Measurements from ENCODE around the gene TCEA2. TPM values are rescaled to one million over a fixed set of nuclear protein-coding genes. Genes with fewer than 3 reads are reported as not detected.

TCEA2 gene
- total RNA-seq, 4 donors from 2014 or later, result 5.6 to 94.3 (median 14.8) TPM

DNA sequence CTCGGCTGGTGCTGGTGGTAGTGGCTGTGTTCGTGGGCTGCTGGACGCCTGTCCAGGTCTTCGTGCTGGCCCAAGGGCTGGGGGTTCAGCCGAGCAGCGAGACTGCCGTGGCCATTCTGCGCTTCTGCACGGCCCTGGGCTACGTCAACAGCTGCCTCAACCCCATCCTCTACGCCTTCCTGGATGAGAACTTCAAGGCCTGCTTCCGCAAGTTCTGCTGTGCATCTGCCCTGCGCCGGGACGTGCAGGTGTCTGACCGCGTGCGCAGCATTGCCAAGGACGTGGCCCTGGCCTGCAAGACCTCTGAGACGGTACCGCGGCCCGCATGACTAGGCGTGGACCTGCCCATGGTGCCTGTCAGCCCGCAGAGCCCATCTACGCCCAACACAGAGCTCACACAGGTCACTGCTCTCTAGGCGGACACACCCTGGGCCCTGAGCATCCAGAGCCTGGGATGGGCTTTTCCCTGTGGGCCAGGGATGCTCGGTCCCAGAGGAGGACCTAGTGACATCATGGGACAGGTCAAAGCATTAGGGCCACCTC is 35.5 kb downstream of the TCEA2 start:
- WGBS, 2 donors (ENCODE audit: low coverage in 1 of 2), result 94% methylated on average over 28 of the region's 28 CpGs; no CpG with 5 or more reads in 1 of the 2 donors
- DNase-seq, result no peak
- H3K4me1 ChIP-seq, result peaks cover 0 to 10% (median 7%) of the 10 kb centered on the region in 4 donors
- no peaks in the 10 kb centered on the region for H3K36me3 ChIP-seq
- H3K27ac ChIP-seq, result no peak overlapping the region
- intact Hi-C loops (cut with DNase I; ENCODE audit: low total_unique reads) (no loop called here), in situ Hi-C loops (cut with MboI; ENCODE audit: low pct_ligation_motif_present in 1 of 4, low pct_unique_long_range_greater_than_20kb in 1 of 4, low sequenced_read_pairs in 3 of 4) (no loop called here)
- no peak overlapping the region for H3K4me3 ChIP-seq
- H3K9me3 ChIP-seq, result no peaks in the 10 kb centered on the region
- peaks cover 38% of the 10 kb centered on the region for H3K27me3 ChIP-seq
- TF ChIP-seq, protein P1, sequence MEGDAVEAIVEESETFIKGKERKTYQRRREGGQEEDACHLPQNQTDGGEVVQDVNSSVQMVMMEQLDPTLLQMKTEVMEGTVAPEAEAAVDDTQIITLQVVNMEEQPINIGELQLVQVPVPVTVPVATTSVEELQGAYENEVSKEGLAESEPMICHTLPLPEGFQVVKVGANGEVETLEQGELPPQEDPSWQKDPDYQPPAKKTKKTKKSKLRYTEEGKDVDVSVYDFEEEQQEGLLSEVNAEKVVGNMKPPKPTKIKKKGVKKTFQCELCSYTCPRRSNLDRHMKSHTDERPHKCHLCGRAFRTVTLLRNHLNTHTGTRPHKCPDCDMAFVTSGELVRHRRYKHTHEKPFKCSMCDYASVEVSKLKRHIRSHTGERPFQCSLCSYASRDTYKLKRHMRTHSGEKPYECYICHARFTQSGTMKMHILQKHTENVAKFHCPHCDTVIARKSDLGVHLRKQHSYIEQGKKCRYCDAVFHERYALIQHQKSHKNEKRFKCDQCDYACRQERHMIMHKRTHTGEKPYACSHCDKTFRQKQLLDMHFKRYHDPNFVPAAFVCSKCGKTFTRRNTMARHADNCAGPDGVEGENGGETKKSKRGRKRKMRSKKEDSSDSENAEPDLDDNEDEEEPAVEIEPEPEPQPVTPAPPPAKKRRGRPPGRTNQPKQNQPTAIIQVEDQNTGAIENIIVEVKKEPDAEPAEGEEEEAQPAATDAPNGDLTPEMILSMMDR (IDR thresholded peaks at IDR 0.05), result no peak
- no peak for TF ChIP-seq POLR2A (IDR thresholded peaks at IDR 0.05)
- no peak for TF ChIP-seq EP300 (IDR thresholded peaks at IDR 0.05; ENCODE audit: low read depth)
- TF ChIP-seq POLR2AphosphoS5 (IDR thresholded peaks at IDR 0.05), result no peak

DNA sequence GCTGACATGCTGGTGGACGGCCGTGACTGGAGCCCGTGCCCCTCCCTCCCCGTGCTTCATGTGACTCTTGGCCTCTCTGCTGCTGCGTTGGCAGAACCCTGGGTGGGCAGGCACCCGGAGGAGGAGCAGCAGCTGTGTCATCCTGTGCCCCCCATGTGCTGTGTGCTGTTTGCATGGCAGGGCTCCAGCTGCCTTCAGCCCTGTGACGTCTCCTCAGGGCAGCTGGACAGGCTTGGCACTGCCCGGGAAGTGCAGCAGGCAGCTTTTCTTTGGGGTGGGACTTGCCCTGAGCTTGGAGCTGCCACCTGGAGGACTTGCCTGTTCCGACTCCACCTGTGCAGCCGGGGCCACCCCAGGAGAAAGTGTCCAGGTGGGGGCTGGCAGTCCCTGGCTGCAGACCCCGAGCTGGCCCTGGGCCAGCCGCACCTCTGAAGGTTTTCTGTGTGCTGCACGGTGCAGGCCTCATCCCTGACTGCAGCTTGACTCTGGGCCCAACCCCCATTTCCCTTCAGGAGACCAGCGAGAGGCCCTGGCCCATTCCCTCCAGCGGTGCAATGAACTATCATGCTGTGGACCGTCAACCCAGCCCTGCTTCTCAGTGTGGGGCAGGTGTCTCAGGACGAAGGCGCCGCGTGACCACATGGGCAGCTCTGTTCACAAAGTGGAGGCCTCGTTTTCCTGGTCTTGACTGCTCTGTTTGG is 36.2 kb downstream of the TCEA2 start:
- no peak overlapping the region for H3K27ac ChIP-seq
- no peak for DNase-seq
- peaks cover 0 to 10% (median 7%) of the 10 kb centered on the region in 4 donors for H3K4me1 ChIP-seq
- in situ Hi-C loops (cut with MboI; ENCODE audit: low pct_ligation_motif_present in 1 of 4, low pct_unique_long_range_greater_than_20kb in 1 of 4, low sequenced_read_pairs in 3 of 4) (no loop called here), intact Hi-C loops (cut with DNase I; ENCODE audit: low total_unique reads) (no loop called here)
- TF ChIP-seq POLR2A (IDR thresholded peaks at IDR 0.05), result no peak
- TF ChIP-seq, protein P1 (IDR thresholded peaks at IDR 0.05), result no peak
- TF ChIP-seq EP300 (IDR thresholded peaks at IDR 0.05; ENCODE audit: low read depth), result no peak
- no peak for TF ChIP-seq POLR2AphosphoS5 (IDR thresholded peaks at IDR 0.05)
- no peaks in the 10 kb centered on the region for H3K9me3 ChIP-seq
- H3K27me3 ChIP-seq, result peaks cover 44% of the 10 kb centered on the region
- no peaks in the 10 kb centered on the region for H3K36me3 ChIP-seq
- H3K4me3 ChIP-seq, result no peak overlapping the region
- 75% methylated on average over 15 of the region's 21 CpGs; no CpG with 5 or more reads in 1 of the 2 donors for WGBS, 2 donors (ENCODE audit: low coverage in 1 of 2)

DNA sequence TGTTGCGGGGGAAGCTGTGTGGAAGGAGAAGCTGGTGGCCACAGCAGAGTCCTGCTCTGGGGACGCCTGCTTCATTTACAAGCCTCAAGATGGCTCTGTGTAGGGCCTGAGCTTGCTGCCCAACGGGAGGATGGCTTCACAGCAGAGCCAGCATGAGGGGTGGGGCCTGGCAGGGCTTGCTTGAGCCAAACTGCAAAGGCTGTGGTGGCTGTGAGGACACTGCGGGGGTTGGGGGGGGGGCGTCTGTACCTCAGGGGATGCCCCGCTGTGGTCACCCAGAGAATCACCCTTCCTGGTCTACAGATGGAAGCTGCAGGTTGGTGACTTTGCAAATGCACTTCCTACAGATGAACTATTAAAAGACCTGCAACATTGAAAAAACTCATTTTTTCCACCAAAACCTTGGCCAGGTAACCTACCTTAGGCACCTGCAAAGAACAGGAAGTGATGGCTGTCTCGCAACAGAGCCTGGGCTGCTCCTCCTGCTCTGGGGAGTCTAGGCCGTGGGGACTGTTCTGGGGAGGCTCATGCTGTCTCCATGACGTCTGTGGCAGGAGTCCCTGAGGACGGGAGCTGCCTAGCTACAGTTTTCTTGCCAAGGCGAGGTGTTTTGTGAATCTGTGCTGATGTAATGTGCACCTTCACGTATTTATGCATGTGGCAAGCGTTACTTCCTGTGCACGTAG is 37.0 kb downstream of the TCEA2 start:
- intact Hi-C loops (cut with DNase I; ENCODE audit: low total_unique reads), result no loop called here
- Histone ChIP-seq H3K9me3 (no peaks in the 10 kb centered on the region), H3K4me3 (no peak overlapping the region), H3K27me3 (peaks cover 44% of the 10 kb centered on the region), H3K4me1 (peaks cover 0 to 10% (median 7%) of the 10 kb centered on the region in 4 donors), H3K27ac (no peak overlapping the region), H3K36me3 (no peaks in the 10 kb centered on the region)
- in situ Hi-C loops (cut with MboI; ENCODE audit: low pct_ligation_motif_present in 1 of 4, low pct_unique_long_range_greater_than_20kb in 1 of 4, low sequenced_read_pairs in 3 of 4), result no loop called here
- DNase-seq, result no peak
- TF ChIP-seq EP300 (IDR thresholded peaks at IDR 0.05; ENCODE audit: low read depth) (no peak), POLR2AphosphoS5 (IDR thresholded peaks at IDR 0.05) (no peak)
- TF ChIP-seq, protein P1 (IDR thresholded peaks at IDR 0.05), result no peak
- WGBS, 2 donors (ENCODE audit: low coverage in 1 of 2), result 59 to 66% methylated on average over 3 to 14 of the region's 14 CpGs

DNA sequence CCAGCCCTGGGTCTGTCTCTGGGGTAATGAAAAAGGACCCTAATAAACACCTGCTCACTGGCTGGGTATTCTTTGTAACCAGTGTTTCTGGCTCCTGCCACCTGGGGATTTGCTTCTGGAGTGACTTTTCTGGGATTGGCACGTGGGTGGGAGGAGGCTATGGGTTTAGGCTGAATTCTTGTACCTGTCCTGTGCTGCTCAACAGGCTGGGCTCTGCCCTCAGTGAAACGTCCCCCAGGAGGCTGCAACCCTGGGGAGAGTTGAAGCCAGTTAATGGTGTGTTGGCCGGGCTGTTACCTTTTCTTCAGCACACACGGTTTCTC is 37.5 kb downstream of the TCEA2 start:
- Histone ChIP-seq H3K4me3 (no peak overlapping the region), H3K4me1 (peaks cover 0 to 10% (median 7%) of the 10 kb centered on the region in 4 donors), H3K36me3 (no peaks in the 10 kb centered on the region), H3K27me3 (peaks cover 44% of the 10 kb centered on the region), H3K27ac (no peak overlapping the region), H3K9me3 (no peaks in the 10 kb centered on the region)
- in situ Hi-C loops (cut with MboI; ENCODE audit: low pct_ligation_motif_present in 1 of 4, low pct_unique_long_range_greater_than_20kb in 1 of 4, low sequenced_read_pairs in 3 of 4), result no loop called here
- 0 to 69% methylated on average over 1 to 4 of the region's 4 CpGs for WGBS, 2 donors (ENCODE audit: low coverage in 1 of 2)
- intact Hi-C loops (cut with DNase I; ENCODE audit: low total_unique reads), result no loop called here
- DNase-seq, result no peak
- TF ChIP-seq, protein P1 (IDR thresholded peaks at IDR 0.05), result no peak
- TF ChIP-seq POLR2AphosphoS5 (IDR thresholded peaks at IDR 0.05) (no peak), EP300 (IDR thresholded peaks at IDR 0.05; ENCODE audit: low read depth) (no peak), POLR2A (IDR thresholded peaks at IDR 0.05) (no peak)
